Caco-2 (cell line): ENCODE data around the gene COL11A2. TPM values are rescaled to one million over a fixed set of nuclear protein-coding genes. Genes with fewer than 3 reads are reported as not detected.
A peak's percentile ranks its signal among the peaks of the same experiment; 100 is the strongest.

Source experiments
- BruUV-seq: library from RNA; stranded (reverse); fragments of 400-500 nt; replicated peaks from 2 replicates; lab custom pipeline; 2021; lab: Mats Ljungman, UMichigan
- CTCF ChIA-PET: fragments of 300-600 bp; sonication (Branson Sonifier 250); formaldehyde crosslinking; loops from one replicate; lab custom pipeline; 2022; ENCODE audit warnings: antibody characterized with exemption; lab: Charles Lee
- POLR2A ChIA-PET: fragments of 300-600 bp; sonication (Branson Sonifier 250); formaldehyde crosslinking; loops from one replicate; lab custom pipeline; 2022; ENCODE audit warnings: antibody characterized with exemption; lab: Charles Lee
- DNase-seq, 2 experiments: peaks; one replicate each; pipeline versions ENCODE4 v3.0.0 to v3.0.0-alpha.2; 2020 to 2022
- H3K27me3 ChIP-seq: replicated peaks from 2 replicates; pipeline ENCODE4 v1.6.0; 2011; ENCODE audit warnings: low read length; ENCODE audit not compliant: control insufficient read depth, insufficient read depth
- H3K36me3 ChIP-seq: 2 replicates; pipeline ENCODE4 v1.5.1; 2011; ENCODE audit warnings: low read length; ENCODE audit not compliant: control insufficient read depth, insufficient read depth
- H3K4me1 ChIP-seq: fragments of 250-450 bp; sonication (Bioruptor Pico); 2 replicates; pipeline ENCODE4 v1.5.1; 2020; ENCODE audit warnings: mild to moderate bottlenecking
- H3K4me3 ChIP-seq: 2 replicates; pipeline ENCODE4 v1.5.1; 2011; ENCODE audit warnings: low read depth, mild to moderate bottlenecking, control low read depth, low read length
- H3K9me3 ChIP-seq: fragments of 250-450 bp; sonication (Bioruptor Pico); 2 replicates; pipeline ENCODE4 v1.5.1; 2020; ENCODE audit warnings: mild to moderate bottlenecking, moderate library complexity
- H3K27ac Mint-ChIP-seq: one replicate; pipeline ENCODE4 v1.8.0; 2022; ENCODE audit warnings: mixed read lengths; ENCODE audit not compliant: unreplicated experiment
- H3K27me3 Mint-ChIP-seq: one replicate; pipeline ENCODE4 v1.8.0; 2022; ENCODE audit warnings: mixed read lengths; ENCODE audit not compliant: insufficient read depth, unreplicated experiment
- H3K36me3 Mint-ChIP-seq: one replicate; pipeline ENCODE4 v1.8.0; 2022; ENCODE audit warnings: mild to moderate bottlenecking, mixed read lengths; ENCODE audit not compliant: insufficient read depth, unreplicated experiment
- H3K4me1 Mint-ChIP-seq: one replicate; pipeline ENCODE4 v1.8.0; 2022; ENCODE audit warnings: low read depth, mixed read lengths; ENCODE audit not compliant: unreplicated experiment
- H3K4me3 Mint-ChIP-seq: one replicate; pipeline ENCODE4 v1.8.0; 2022; ENCODE audit warnings: mild to moderate bottlenecking, moderate library complexity, mixed read lengths; ENCODE audit not compliant: unreplicated experiment
- H3K9me3 Mint-ChIP-seq: one replicate; pipeline ENCODE4 v1.8.0; 2022; ENCODE audit warnings: mixed read lengths; ENCODE audit not compliant: unreplicated experiment
- CTCF ChIP-seq, 2 experiments: fragments of 200-600 bp in 1 of 2; IDR thresholded peaks; 1 replicate in 1 of 2; 2 replicates in 1 of 2; pipeline versions ENCODE4 v1.5.1 to v1.8.0; 2011 to 2022; ENCODE audit warnings: antibody characterized with exemption in 1 of 2, control low read depth in 1 of 2, inconsistent platforms in 1 of 2, low read depth in 1 of 2, low read length in 1 of 2, mild to moderate bottlenecking in 1 of 2, moderate library complexity in 1 of 2; ENCODE audit not compliant: insufficient read depth in 1 of 2, severe bottlenecking in 1 of 2, unreplicated experiment in 1 of 2
- intact Hi-C: fragments of 100-400 bp; cut with micrococcal nuclease; formaldehyde crosslinking; loops from one replicate; pipeline ENCODE4 v1.10.0; 2022; ENCODE audit not compliant: unreplicated experiment
- total RNA-seq: library from RNA; stranded (reverse); gene quantifications from 2 replicates; pipeline ENCODE4 v1.2.3, GENCODE V29; 2022

The COL11A2 gene
- total RNA-seq, 1 experiment from 2014 or later: 1.3 TPM

DNA sequence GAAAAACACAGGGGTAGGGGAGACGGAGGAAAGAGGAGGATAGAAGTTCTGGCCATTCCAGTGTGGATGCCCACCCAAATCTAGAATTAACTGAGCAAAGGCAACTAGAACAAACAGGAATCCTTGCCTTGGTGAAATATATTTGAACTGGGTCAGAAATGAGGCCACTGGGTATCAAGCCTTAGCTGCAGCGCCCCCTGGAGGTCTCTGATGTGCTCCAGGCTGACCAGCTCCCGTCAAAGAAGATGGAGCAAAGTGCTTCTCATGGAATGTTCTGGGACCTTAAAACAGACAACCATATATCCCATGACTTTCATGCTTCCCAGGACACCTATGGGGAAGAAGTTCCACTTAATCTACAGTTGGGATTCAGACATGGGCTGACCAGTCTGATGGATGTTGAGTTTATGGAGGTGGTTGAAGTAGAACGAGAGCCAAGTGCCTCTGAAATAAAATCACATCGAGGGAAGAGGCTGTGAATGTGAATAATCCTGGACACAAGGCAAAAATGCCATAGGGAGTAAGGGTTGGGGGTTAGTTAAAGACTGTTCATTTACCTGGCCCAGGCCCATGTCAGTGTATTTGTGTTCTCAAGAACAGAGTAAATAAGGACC lies 66.1 kb downstream of the COL11A2 start:
- TF ChIP-seq CTCF (IDR thresholded peaks at IDR 0.05; ENCODE audit: insufficient read depth in 1 of 2, low read depth in 1 of 2, low read length in 1 of 2, severe bottlenecking in 1 of 2, unreplicated experiment in 1 of 2): peak; percentile 20 to 29
- DNase-seq: peak in 1 of 2 experiments; percentile 28
- peaks cover 10% of the 10 kb centered on the region for H3K27me3 Mint-ChIP-seq
- no peaks in the 10 kb centered on the region; the same call in 1 of the 2 replicates for H3K27me3 ChIP-seq
- H3K4me3 Mint-ChIP-seq: no peak overlapping the region
- H3K27ac Mint-ChIP-seq: no peak overlapping the region
- H3K4me3 ChIP-seq: no peak overlapping the region
- peaks cover 6% of the 10 kb centered on the region; the same call in 1 of the 2 replicates for H3K4me1 ChIP-seq
- POLR2A ChIA-PET: no interaction called here
- peaks cover 12% of the 10 kb centered on the region for H3K4me1 Mint-ChIP-seq
- peaks cover 5% of the 10 kb centered on the region for H3K36me3 Mint-ChIP-seq
- intact Hi-C loops: no loop called here
- H3K36me3 ChIP-seq: no peaks in the 10 kb centered on the region
- BruUV-seq: no TSS peak
- H3K9me3 ChIP-seq: peaks cover 13% of the 10 kb centered on the region
- CTCF ChIA-PET: no interaction called here
- H3K9me3 Mint-ChIP-seq: peaks cover 30% of the 10 kb centered on the region

GRCh38 chr6:33124947-33125346 lies 67.3 kb downstream of the COL11A2 start:
- BruUV-seq: no TSS peak
- H3K4me1 ChIP-seq: peaks cover 6% of the 10 kb centered on the region; the same call in 1 of the 2 replicates
- no peaks in the 10 kb centered on the region; the same call in 1 of the 2 replicates for H3K27me3 ChIP-seq
- no peak overlapping the region for H3K4me3 ChIP-seq
- no peak for DNase-seq
- peaks cover 12% of the 10 kb centered on the region for H3K4me1 Mint-ChIP-seq
- H3K27ac Mint-ChIP-seq: no peak overlapping the region
- no peaks in the 10 kb centered on the region for H3K36me3 ChIP-seq
- no peak for TF ChIP-seq CTCF (IDR thresholded peaks at IDR 0.05; ENCODE audit: insufficient read depth in 1 of 2, low read depth in 1 of 2, low read length in 1 of 2, severe bottlenecking in 1 of 2, unreplicated experiment in 1 of 2)
- ChIA-PET POLR2A (no interaction called here), CTCF (interaction anchor here (1.0 kb wide), 1 partner anchor 25 kb away, joined by 3 read pairs; no protein-coding TSS in a partner anchor)
- no peak overlapping the region for H3K4me3 Mint-ChIP-seq
- intact Hi-C loops: no loop called here
- peaks cover 30% of the 10 kb centered on the region for H3K9me3 Mint-ChIP-seq
- peaks cover 4% of the 10 kb centered on the region for H3K27me3 Mint-ChIP-seq
- H3K36me3 Mint-ChIP-seq: peaks cover 5% of the 10 kb centered on the region
- H3K9me3 ChIP-seq: peaks cover 13% of the 10 kb centered on the region

DNA sequence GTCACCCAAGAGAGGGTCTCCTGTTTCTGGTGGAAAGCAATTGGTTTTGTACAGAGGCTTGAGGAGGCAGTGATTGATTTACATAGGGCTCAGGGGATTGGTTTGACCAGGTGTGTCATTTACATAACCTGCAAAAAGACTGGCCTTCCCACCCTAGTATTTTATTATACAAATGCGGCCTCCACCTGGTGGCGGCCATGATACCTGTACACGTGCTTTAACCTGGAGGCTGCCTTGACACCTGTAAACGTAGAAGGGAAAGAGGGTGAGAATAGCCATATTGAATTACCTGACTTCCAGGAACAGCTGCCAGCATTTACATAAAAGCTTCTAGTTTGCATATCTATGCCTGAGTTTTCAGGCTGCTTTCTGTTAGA lies 67.8 kb downstream of the COL11A2 start:
- CTCF ChIA-PET: interaction anchor here (1.0 kb wide), 1 partner anchor 25 kb away, joined by 3 read pairs; no protein-coding TSS in a partner anchor
- intact Hi-C loops: no loop called here
- peaks cover 12% of the 10 kb centered on the region for H3K4me1 Mint-ChIP-seq

More for the DNA sequence above, 67.8 kb downstream of the COL11A2 start:
- no peak for TF ChIP-seq CTCF (IDR thresholded peaks at IDR 0.05; ENCODE audit: insufficient read depth in 1 of 2, low read depth in 1 of 2, low read length in 1 of 2, severe bottlenecking in 1 of 2, unreplicated experiment in 1 of 2)
- H3K36me3 Mint-ChIP-seq: peaks cover 5% of the 10 kb centered on the region
- Histone ChIP-seq H3K36me3 (no peaks in the 10 kb centered on the region), H3K9me3 (peaks cover 13% of the 10 kb centered on the region), H3K4me3 (no peak overlapping the region), H3K4me1 (peaks cover 6% of the 10 kb centered on the region; the same call in 1 of the 2 replicates), H3K27me3 (no peaks in the 10 kb centered on the region; the same call in 1 of the 2 replicates)
- no peak overlapping the region for H3K27ac Mint-ChIP-seq
- peaks cover 4% of the 10 kb centered on the region for H3K27me3 Mint-ChIP-seq
- no peak overlapping the region for H3K4me3 Mint-ChIP-seq
- no peak for DNase-seq
- POLR2A ChIA-PET: no interaction called here
- BruUV-seq: no TSS peak
- H3K9me3 Mint-ChIP-seq: peaks cover 30% of the 10 kb centered on the region
